GM12891 (cell line): Measurements from ENCODE around the gene TGFBR2.

Experiments
- POLR2A ChIP-seq: IDR thresholded peaks from 2 replicates; pipeline ENCODE4 v1.6.1; 2011; ENCODE audit warnings: low read depth, low read length, control low read depth
- POLR2AphosphoS5 ChIP-seq: IDR thresholded peaks from 2 replicates; pipeline ENCODE4 v1.6.1; 2011; ENCODE audit warnings: low read depth, low read length, control low read depth

DNA sequence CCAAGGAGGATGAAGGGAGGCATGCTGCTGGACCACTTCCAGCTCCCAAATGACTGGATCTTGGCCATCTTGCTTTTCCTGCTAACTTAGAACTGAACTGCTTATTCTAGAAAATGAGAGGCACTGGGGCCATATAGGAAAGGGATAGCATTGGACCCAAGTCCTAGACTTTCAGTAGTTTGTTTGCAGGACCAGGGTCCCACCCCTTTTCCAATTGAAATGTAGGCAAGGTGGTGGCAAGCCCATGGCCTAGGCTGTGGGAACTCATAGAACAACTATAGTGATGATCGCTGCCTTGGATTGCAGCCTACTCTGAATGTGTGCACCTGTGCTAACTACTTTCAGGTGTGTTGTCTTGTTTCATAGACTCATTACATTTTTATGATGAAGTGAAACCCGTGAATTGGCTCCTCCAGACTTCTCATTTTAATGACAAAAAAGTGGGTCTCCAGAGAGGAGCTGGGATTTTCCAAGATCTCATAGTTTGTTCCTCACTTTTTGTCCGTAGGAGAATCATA, 50.3 kb downstream of the TGFBR2 start:
- no peak for TF ChIP-seq POLR2A
- TF ChIP-seq POLR2AphosphoS5: no peak
